Stimulated activated CD4-positive, alpha-beta T cell treated with anti-CD3 and anti-CD28 coated beads, Interleukin-2, amount 100 ng/mL, for 24 hours (primary cell): ENCODE data around the gene ZC2HC1B.

ENCODE experiments used
- DNase-seq, 2 donors: peaks; one replicate each; pipeline ENCODE4 v3.0.0-alpha.2; 2020

Gene ZC2HC1B

GRCh38 chr6:143964674-143965081 is 100.4 kb downstream of the ZC2HC1B start:
- no peak for DNase-seq

GRCh38 chr6:143965503-143966171 is 101.4 kb downstream of the ZC2HC1B start:
- no peak for DNase-seq

GRCh38 chr6:143966312-143966711 is 102.0 kb downstream of the ZC2HC1B start:
- no peak for DNase-seq

- no peak for DNase-seq
Measured at GRCh38 chr6:143967706-143968376, 103.6 kb downstream of the ZC2HC1B start.

- no peak for DNase-seq
Measured at GRCh38 chr6:143969077-143969476, 104.8 kb downstream of the ZC2HC1B start.

GRCh38 chr6:143970456-143971218 is 106.4 kb downstream of the ZC2HC1B start:
- DNase-seq = no peak

- no peak for DNase-seq
Measured at GRCh38 chr6:143971482-143972205, 107.4 kb downstream of the ZC2HC1B start.

- no peak for DNase-seq
Measured at GRCh38 chr6:143973097-143973966, 109.1 kb downstream of the ZC2HC1B start.

GRCh38 chr6:143974089-143974488 is 109.8 kb downstream of the ZC2HC1B start:
- DNase-seq = no peak

- DNase-seq = no peak
Measured at GRCh38 chr6:143976806-143977349, 112.6 kb downstream of the ZC2HC1B start.

GRCh38 chr6:143980921-143981320 is 116.6 kb downstream of the ZC2HC1B start:
- no peak for DNase-seq

- DNase-seq = no peak
Measured at GRCh38 chr6:143982968-143983367, 118.7 kb downstream of the ZC2HC1B start.

- no peak for DNase-seq
Measured at GRCh38 chr6:143984666-143985065, 120.4 kb downstream of the ZC2HC1B start.

- DNase-seq = no peak
Measured at GRCh38 chr6:143986463-143987065, 122.3 kb downstream of the ZC2HC1B start.
